SK-N-MC (cell line): ENCODE results near the gene FOXRED2.

Experiments used
- EZH2 ChIP-seq: fragments of 200-600 bp; sonication (generic); IDR thresholded peaks from one replicate; pipeline ENCODE4 v1.6.1; 2017; ENCODE audit warnings: antibody characterized with exemption
- FOXP2 ChIP-seq: optimal IDR thresholded peaks from 2 replicates; pipeline ENCODE3; 2011; ENCODE audit warnings: mild to moderate bottlenecking, moderate library complexity; ENCODE audit not compliant: insufficient read depth; ENCODE audit errors: extremely low read length, control extremely low read depth
- POLR2AphosphoS5 ChIP-seq: IDR thresholded peaks from 2 replicates; pipeline ENCODE4 v1.6.1; 2012; ENCODE audit warnings: mild to moderate bottlenecking, low read depth, low read length, borderline replicate concordance

DNA sequence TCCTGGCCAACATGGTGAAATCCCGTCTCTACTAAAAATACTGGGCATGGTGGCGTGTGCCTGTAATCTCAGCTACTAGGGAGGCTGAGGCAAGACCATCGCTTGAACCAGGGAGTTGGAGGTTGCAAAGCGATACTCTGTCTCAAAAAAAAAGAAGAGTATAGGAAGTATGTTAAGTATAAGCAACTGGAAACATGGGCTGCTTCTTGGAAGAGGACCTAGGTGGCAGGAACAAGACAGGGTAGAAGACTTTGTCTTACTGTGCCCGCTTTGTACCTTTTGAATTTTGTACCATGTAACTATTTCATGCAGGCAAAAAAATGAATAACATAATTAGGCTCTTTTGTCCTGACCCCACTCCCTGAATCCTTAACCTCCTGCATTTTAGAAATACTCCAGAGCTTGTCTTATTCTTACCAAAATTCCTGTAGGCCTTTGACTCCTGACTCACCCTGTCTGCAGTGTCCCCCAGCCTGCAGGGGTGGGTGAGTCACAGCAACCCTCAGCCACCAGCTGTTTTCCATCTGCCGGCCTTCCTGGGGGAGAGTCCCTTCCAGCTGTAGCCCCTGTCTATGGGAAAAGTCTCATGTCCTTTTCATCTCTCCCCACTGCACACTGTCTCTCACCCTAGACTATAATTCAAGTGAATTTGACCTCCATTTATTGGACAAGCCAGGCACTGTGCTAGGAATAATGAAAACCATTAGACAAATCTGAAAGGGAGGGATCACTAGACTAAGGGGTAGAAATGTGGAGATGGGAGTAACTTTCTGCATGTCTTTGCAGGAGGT lies 67.2 kb downstream of the FOXRED2 start:
- TF ChIP-seq POLR2AphosphoS5: no peak
- TF ChIP-seq EZH2: no peak
- no peak for TF ChIP-seq FOXP2
